Thymus (tissue), 11 donors: Measurements from ENCODE around the gene BICD2. TPM values are rescaled to one million over a fixed set of nuclear protein-coding genes. Genes with fewer than 3 reads are reported as not detected.
A peak's percentile ranks its signal among the peaks of the same experiment; 100 is the strongest.

Source experiments
- DNase-seq, 9 donors: peaks; one replicate each; pipeline ENCODE4 v3.0.0-alpha.2; 2013; ENCODE audit warnings: low spot score in 9 of 9, low read depth in 6 of 9, missing footprints in 1 of 9
- H3K27ac ChIP-seq, 2 donors: one replicate each; pipeline ENCODE4 v1.5.1; 2013; ENCODE audit warnings: control low read depth in 1 of 2, low read depth in 1 of 2, low read length in 1 of 2, mild to moderate bottlenecking in 1 of 2, moderate library complexity in 1 of 2
- H3K27me3 ChIP-seq, 2 donors: one replicate each; pipeline ENCODE4 v1.5.1; 2013; ENCODE audit warnings: low read length in 1 of 2; ENCODE audit not compliant: control insufficient read depth in 2 of 2, insufficient read depth in 1 of 2
- H3K36me3 ChIP-seq, 2 donors: one replicate each; pipeline ENCODE4 v1.5.1; 2013; ENCODE audit warnings: low read length in 1 of 2, mild to moderate bottlenecking in 1 of 2, moderate library complexity in 1 of 2; ENCODE audit not compliant: control insufficient read depth in 2 of 2, insufficient read depth in 2 of 2
- H3K4me1 ChIP-seq, 2 donors: one replicate each; pipeline ENCODE4 v1.5.1; 2013; ENCODE audit warnings: low read length in 2 of 2; ENCODE audit not compliant: control insufficient read depth in 2 of 2, insufficient read depth in 2 of 2
- H3K4me3 ChIP-seq, 2 donors: one replicate each; pipeline ENCODE4 v1.5.1; 2013; ENCODE audit warnings: low read length in 2 of 2, control low read depth in 1 of 2, mild to moderate bottlenecking in 1 of 2
- H3K9me3 ChIP-seq, 2 donors: one replicate each; pipeline ENCODE4 v1.5.1; 2013; ENCODE audit warnings: low read length in 1 of 2, mild to moderate bottlenecking in 1 of 2; ENCODE audit not compliant: control insufficient read depth in 2 of 2, insufficient read depth in 1 of 2
- WGBS: extraction: QIAGEN DNeasy Blood & Tissue Kit; methylation state at CpG from one replicate; pipeline ENCODE4 v1.1.7; 2013; 5-methylcytosine and 5-hydroxymethylcytosine counted together
- polyA plus RNA-seq: library from polyadenylated mRNA; stranded (reverse); fragments of 200-250 nt; gene quantifications from one replicate; pipeline ENCODE4 v1.2.3, GENCODE V29; 2013
- total RNA-seq: library from RNA; stranded (reverse); fragments of 120-200 nt; gene quantifications from one replicate; pipeline ENCODE4 v1.2.4, GENCODE V29; 2013
- donor health status: healthy.

BICD2 gene
- total and polyA plus RNA-seq, 2 donors: 16.8 to 17.4 TPM

- DNase-seq: no peak
- 97% methylated on average over 6 of the region's 6 CpGs for WGBS
- Histone ChIP-seq H3K36me3 (peaks cover 0 to 3% of the 10 kb centered on the region in 2 donors), H3K4me3 (no peak overlapping the region), H3K27me3 (no peaks in the 10 kb centered on the region), H3K4me1 (peaks cover 11 to 16% of the 10 kb centered on the region in 2 donors), H3K27ac (no peak overlapping the region), H3K9me3 (no peaks in the 10 kb centered on the region)
These were observed 18.8 kb downstream of the BICD2 start for GRCh38 chr9:92745881-92746280.

GRCh38 chr9:92745331-92745730 is 19.3 kb downstream of the BICD2 start:
- Histone ChIP-seq H3K4me3 (no peak overlapping the region), H3K27me3 (no peaks in the 10 kb centered on the region), H3K4me1 (peaks cover 15 to 19% of the 10 kb centered on the region in 2 donors), H3K9me3 (no peaks in the 10 kb centered on the region), H3K27ac (no peak overlapping the region), H3K36me3 (peaks cover 0 to 3% of the 10 kb centered on the region in 2 donors)
- DNase-seq: no peak
- WGBS: 51% methylated on average over 4 of the region's 4 CpGs

GRCh38 chr9:92740969-92741368 is 23.7 kb downstream of the BICD2 start:
- Histone ChIP-seq H3K36me3 (peaks cover 0 to 4% of the 10 kb centered on the region in 2 donors), H3K4me1 (peaks cover 18 to 19% of the 10 kb centered on the region in 2 donors), H3K9me3 (no peaks in the 10 kb centered on the region), H3K4me3 (no peak overlapping the region), H3K27me3 (no peaks in the 10 kb centered on the region), H3K27ac (peak overlapping the region in 1 of 2 donors; percentile 68)
- 97% methylated on average over 3 of the region's 3 CpGs for WGBS
- DNase-seq: no peak

GRCh38 chr9:92740446-92740961 is 24.1 kb downstream of the BICD2 start:
- Histone ChIP-seq H3K9me3 (no peaks in the 10 kb centered on the region), H3K4me3 (no peak overlapping the region), H3K27me3 (no peaks in the 10 kb centered on the region), H3K36me3 (peaks cover 0 to 4% of the 10 kb centered on the region in 2 donors), H3K27ac (peak overlapping the region in 1 of 2 donors; percentile 68), H3K4me1 (peaks cover 13 to 14% of the 10 kb centered on the region in 2 donors)
- DNase-seq: no peak
- WGBS: 44% methylated on average over 7 of the region's 7 CpGs

GRCh38 chr9:92740009-92740408 is 24.6 kb downstream of the BICD2 start:
- Histone ChIP-seq H3K36me3 (peaks cover 0 to 4% of the 10 kb centered on the region in 2 donors), H3K9me3 (no peaks in the 10 kb centered on the region), H3K27ac (no peak overlapping the region), H3K4me1 (peaks cover 8 to 10% of the 10 kb centered on the region in 2 donors), H3K4me3 (no peak overlapping the region), H3K27me3 (no peaks in the 10 kb centered on the region)
- 76% methylated on average over 3 of the region's 3 CpGs for WGBS
- DNase-seq: no peak

GRCh38 chr9:92739346-92739970 is 25.2 kb downstream of the BICD2 start:
- Histone ChIP-seq H3K27me3 (no peaks in the 10 kb centered on the region), H3K9me3 (no peaks in the 10 kb centered on the region), H3K4me3 (no peak overlapping the region), H3K4me1 (peaks cover 8 to 13% of the 10 kb centered on the region in 2 donors), H3K27ac (no peak overlapping the region), H3K36me3 (peaks cover 0 to 4% of the 10 kb centered on the region in 2 donors)
- DNase-seq: no peak
- WGBS: 86% methylated on average over 11 of the region's 11 CpGs

GRCh38 chr9:92738661-92739081 is 26.0 kb downstream of the BICD2 start:
- DNase-seq: no peak
- H3K27ac ChIP-seq: no peak overlapping the region

GRCh38 chr9:92737611-92738299 is 26.9 kb downstream of the BICD2 start:
- 96% methylated on average over 13 of the region's 13 CpGs for WGBS
- no peaks in the 10 kb centered on the region for H3K27me3 ChIP-seq

More at GRCh38 chr9:92738661-92739081, 26.0 kb downstream of the BICD2 start:
- 96% methylated on average over 5 of the region's 5 CpGs for WGBS
- H3K36me3 ChIP-seq: peaks cover 0 to 4% of the 10 kb centered on the region in 2 donors
- H3K27me3 ChIP-seq: no peaks in the 10 kb centered on the region
- peaks cover 8 to 13% of the 10 kb centered on the region in 2 donors for H3K4me1 ChIP-seq
- no peak overlapping the region for H3K4me3 ChIP-seq
- no peaks in the 10 kb centered on the region for H3K9me3 ChIP-seq

GRCh38 chr9:92737216-92737606 is 27.4 kb downstream of the BICD2 start:
- H3K27ac ChIP-seq: no peak overlapping the region
- WGBS: 88% methylated on average over 6 of the region's 6 CpGs
- peaks cover 8 to 13% of the 10 kb centered on the region in 2 donors for H3K4me1 ChIP-seq
- no peak for DNase-seq
- no peaks in the 10 kb centered on the region for H3K9me3 ChIP-seq
- H3K4me3 ChIP-seq: no peak overlapping the region
- peaks cover 0 to 4% of the 10 kb centered on the region in 2 donors for H3K36me3 ChIP-seq
- H3K27me3 ChIP-seq: no peaks in the 10 kb centered on the region

More at GRCh38 chr9:92737611-92738299, 26.9 kb downstream of the BICD2 start:
- Histone ChIP-seq H3K36me3 (peaks cover 0 to 4% of the 10 kb centered on the region in 2 donors), H3K4me1 (peaks cover 8 to 13% of the 10 kb centered on the region in 2 donors), H3K27ac (no peak overlapping the region), H3K4me3 (no peak overlapping the region), H3K9me3 (no peaks in the 10 kb centered on the region)
- no peak for DNase-seq
